GM21447 (cell line): ENCODE measurements around the gene ZGPAT.
A peak's percentile ranks its signal among the peaks of the same experiment; 100 is the strongest.
"Not testable (repeated sequence)": the region's sequence is repeated elsewhere in the genome, so short reads cannot be mapped to it uniquely, and the experiment has no call there.

Experiments used
- ATAC-seq: cut with Tn5 transposase; IDR thresholded peaks from one replicate; pipeline ENCODE4 v1.9.1; 2021; ENCODE audit not compliant: unreplicated experiment

Gene ZGPAT

DNA sequence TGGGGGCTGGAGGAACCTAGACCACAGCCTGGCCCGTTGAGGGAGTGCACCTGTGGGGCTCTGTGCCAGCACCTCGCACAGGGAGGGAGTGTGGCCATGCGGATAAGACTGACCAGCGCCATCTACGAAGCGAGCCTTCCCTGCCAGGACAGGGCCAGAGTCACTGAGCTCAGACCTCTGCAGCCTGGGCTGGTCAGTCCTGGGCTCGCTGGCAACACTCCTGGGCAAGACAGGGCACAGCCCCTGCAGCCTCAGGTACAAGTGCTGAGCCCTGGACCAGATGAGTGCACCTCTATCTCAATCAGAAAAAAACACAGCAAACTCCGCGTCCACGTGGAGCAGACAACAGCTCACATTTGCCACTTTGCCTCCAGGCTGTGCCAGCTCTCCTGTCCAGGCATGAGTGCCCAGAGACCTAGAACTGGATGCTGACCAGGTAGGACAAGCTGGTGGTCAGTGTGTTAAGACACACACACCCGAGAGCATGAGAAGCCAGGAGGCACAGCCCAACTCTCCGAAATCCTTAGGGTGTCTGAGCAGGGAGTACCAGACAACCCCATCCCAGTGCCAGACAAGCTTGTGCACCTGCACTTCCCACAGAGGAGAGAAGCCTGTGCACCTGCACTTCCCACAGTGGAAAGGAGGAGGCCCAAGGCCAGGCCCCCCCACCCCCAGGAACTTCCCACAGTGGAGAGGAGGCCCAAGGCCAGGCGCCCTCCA, 4.9 kb upstream of the ZGPAT start:
- ATAC-seq, result no peak

DNA sequence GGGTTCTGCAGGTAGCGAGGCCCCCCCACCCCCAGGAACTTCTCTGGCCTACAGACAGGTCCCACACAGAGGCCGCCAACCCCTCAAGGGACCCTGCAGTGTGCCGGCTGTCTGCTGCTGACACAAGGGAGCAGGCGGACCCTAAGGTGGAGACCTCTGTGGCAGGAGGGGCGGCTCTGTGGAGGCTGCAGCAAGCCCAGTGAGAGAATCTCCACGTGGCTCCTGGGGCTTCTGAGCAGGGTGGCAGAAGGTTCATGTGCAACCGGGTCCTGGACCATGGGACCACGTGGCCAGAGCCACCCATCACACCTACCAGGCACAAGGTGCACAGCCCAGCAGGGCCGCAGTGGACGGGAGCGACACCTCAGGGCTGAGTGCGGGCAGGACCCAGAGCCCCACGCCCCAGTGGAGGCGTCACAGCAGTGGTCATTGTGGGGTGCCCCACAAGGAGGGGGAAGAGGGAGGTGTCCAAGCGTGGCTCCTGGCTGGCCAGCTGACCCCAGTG, 4.3 kb upstream of the ZGPAT start:
- no peak for ATAC-seq

DNA sequence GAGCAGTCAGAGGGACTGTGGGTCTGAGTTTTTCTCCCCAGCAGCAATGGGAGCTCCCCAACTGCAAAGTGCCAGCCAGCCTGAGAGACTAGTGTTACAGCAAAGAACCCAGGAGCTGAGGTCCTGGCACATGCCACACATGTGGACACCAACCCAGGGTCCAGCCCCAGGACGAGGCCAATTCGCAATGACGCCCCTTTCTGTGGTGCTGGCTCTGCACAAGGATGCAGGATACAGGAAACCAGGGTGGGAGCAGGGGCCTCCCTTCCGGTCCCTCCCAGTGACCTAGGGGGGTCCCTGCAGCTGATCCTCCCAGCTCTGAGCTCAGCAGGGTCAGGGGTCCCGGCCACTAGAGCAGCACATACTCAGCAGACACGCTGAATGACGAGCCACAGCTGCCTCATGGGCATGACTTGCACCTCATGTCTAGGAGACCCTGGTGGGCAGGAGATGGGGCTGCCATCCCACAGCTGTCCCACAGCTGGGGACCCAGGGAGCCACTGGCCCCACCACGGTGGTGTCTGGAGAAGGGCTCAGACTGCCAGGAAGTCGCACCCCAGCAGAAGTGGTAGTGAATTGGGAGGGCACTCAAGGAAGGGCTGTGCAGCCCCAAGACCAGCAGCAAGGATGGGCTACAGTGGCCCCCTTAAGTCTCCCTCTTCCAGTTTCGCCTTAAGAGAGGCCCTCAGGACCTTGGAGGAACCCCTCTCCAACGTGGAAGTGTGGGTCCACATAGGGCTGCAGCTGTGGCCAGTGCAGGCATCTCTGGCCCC, 3.7 kb upstream of the ZGPAT start:
- ATAC-seq, result no peak

DNA sequence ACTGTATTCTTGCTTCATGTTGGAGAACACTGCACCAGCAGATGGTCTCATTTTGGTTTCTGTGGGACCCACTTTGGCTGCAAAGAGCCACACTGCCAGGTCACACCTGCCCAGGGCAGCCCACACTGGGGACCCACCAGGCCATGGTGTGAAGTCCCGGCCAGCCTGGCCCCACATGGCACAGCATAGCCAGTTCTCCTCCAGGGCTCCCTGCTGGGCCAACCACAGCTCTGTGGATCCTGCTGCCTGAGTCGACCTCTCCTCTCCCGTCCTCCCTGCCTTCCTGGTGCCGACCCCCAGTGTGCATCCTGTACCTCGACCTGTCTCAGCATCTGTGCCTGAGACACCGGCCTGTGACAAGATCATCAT, 3.1 kb upstream of the ZGPAT start:
- no peak for ATAC-seq

DNA sequence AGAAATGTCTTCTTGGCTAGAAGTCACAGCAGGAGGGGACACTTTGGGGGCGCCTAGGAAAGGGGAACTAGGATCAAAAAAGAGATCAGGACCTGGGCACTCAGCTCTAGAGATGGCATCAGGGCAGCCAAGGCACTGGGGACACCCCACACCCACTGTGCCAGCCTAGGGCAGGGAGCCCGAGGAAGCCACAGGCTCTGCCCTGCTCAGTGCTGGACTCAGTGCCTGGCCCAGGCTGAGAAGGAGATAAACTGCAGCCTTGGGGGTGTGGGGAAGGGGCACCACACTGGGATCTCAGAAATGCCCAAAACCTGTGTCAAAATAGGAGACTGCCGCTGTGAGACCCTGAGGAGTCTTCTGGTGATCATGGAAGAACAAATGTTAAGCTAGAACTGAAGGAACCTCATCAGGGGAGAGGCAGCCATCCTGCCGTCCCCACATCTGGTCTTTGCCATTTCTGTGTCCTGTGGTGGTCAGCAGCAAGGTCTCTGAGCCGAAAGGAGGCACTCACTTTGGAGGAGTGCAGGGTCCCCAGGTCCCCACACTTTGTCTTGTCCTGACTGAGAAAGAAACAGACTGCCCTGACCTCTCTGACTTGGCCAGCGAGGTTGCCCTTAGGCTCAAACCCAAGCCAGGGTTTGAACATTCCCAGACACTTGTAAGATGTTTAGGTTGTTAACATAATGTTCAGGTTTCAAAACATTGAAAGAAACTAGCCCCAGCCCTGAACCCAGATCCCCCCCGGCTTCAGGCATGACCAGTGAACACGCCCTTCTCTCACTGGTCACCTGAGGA, 2.4 kb upstream of the ZGPAT start:
- ATAC-seq, result no peak

DNA sequence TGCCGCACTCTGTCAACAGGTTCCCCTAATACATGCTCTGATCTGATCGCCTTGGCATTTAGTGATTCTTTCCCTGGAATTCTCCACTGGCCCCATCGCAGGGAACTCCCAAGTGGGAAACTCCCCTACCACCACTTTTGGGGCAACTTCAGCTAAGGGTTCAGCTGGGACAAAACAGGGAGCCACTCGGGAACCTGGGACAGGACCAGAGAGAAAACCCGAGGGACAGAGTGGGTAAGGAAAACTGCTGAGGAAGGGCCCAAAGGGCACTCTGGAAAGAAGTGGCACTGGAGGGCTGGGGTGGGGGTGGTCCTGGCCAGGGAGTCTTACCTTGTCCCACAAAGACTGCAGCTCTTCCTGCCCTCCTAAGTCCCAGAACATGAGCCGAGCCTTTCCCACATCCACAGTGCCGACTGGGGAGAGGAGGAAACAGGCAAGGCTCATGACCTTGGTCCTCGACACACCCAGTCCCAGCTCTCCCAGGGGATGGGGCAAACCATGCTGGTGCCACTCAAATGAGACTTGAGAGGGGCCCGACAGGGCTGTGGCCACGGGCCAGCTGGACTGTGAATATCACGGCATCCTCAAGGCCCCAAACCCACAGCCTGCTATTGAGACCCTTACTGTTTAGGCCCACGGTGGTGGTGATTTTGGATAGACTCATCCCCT, 1.7 kb upstream of the ZGPAT start:
- ATAC-seq, result no peak

DNA sequence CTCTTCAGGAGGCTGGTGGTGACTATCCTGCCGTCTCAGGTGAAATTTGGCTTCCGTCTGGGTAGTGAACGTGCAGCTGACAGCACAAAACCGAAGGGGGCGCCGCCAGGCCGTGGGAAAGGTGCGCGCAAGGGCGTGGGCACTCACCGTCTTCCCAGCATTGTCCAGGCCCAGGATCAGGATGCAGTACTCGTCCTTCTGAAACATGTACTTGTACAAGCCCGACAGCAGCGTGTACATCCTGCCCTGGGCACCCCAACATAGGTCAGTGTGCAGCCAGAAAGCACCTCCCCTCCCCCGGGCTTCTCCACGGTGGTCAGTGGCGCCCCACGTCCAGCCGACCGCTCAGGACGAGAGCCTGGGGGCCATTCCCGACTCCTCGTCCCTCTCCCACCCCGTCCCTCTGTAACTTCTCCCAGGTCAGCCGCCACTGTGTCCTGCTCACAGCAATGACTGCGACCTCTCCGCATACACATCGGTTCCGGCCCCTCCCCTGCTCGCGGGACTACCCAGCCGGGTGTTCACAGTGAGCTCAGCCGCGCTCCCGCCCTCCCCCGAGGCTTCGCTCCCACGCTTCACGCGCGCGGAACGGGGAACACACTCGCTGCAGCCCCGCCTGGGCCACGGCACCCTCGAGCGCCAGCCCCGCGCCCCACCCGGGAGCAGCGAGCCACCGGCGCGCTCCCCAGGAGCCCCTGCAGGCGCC, 834 bp upstream of the ZGPAT start:
- peak; percentile 34 for ATAC-seq

DNA sequence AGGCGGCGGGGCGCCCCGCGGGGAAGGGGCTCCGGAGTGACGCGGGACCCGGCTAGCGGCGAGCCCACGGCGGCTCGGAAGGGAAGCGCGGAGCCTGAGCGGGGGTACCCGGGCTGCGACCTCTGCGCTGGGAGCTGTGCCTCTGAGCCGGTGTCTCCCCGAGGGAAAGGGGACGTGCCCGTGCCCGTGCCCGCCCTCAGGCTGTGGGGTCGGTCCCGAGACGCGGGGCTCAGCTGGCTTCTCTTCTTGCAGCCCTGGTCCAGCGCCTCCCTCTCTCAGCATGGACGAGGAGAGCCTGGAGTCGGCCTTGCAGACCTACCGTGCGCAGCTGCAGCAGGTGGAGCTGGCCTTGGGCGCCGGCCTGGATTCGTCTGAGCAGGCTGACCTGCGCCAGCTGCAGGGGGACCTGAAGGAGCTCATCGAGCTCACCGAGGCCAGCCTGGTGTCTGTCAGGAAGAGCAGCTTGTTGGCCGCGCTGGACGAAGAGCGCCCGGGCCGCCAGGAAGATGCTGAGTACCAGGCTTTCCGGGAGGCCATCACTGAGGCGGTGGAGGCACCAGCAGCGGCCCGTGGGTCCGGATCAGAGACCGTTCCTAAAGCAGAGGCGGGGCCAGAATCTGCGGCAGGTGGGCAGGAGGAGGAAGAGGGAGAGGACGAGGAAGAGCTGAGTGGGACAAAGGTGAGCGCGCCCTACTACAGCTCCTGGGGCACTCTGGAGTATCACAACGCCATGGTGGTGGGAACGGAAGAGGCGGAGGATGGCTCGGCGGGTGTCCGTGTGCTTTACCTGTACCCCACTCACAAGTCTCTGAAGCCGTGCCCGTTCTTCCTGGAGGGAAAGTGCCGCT, 686 bp downstream of the ZGPAT start:
- no peak for ATAC-seq

DNA sequence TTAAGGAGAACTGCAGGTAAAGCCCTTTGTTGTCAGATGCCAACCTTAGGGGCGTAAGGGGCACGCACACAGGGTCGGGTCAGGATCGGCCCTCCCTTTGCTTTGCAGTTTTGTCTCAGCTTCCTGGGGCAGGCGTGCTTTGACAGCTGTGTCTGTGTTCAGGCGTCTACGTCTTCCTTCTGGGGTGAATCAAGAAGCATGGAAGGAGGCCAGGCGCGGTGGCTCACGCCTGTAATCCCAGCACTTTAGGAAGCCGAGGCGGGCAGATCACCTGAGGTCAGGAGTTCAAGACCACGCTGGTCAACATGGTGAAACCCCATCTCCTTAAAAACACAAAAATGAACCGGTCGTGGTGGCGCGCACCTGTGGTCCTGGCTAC, 1.3 kb downstream of the ZGPAT start:
- no peak for ATAC-seq

DNA sequence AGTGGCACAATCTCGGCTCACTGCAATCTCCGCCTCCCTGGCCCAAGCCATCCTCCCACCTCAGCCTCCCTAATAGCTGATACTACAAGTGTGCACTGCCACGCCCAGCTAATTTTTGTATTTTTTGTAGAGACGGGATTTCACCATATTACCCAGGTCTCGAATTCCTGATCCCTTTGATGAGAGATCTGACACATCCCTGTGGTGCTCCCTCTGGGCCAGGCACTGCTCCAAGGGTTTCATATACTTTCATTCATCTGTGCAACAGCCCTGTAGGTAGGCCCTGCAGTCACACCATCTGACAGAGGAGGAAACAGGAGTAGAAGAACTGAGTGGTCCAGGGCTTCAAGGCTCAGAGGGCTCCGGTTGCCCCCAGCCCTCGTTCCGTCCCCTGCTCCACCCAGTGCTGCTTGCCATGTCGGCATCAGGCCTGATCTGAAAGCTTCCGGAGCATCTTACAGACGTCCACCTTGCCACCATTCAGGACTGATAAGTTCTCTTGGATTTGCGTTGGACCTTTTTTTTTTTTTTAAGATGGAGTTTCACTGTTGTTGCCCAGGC, 3.3 kb downstream of the ZGPAT start:
- ATAC-seq, result no peak

DNA sequence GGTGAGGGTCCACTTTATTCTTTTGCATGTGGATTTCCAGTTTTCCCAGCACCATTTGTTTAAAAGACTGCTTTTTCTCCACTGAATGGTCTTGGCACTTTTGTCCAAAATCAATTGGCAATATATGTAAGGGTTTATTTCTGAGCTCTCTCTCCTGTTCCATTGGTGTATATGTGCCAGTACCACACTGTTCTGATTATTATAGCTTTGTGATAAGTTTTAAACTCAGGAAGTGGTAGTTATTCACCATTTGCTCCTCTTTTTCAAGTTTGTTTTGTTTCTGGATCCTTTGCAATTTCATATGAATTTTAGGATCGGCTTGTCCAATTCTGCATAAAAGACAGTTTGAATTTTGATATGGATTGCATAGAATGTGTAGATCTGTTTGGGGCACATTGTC, 4.4 kb downstream of the ZGPAT start:
- no peak for ATAC-seq

DNA sequence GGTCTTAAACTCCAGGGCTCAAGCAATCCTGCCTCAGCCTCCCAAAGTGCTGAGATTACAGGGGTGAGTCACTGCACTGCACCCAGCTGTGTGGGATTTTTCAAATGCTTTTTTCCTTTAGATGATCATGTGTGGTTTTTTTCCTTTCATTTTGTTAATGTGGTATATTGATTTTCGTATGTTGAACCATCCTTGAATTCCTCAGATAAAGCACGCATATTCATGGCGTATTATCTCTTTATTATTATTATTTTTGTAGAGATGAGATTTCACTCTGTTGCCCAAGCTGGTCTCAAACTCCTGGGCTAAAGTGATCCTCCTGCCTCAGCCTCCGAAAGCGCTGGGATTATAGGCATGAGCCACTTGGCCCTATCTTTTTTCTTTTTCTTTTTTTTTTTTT, 7.0 kb downstream of the ZGPAT start:
- ATAC-seq, result no peak

DNA sequence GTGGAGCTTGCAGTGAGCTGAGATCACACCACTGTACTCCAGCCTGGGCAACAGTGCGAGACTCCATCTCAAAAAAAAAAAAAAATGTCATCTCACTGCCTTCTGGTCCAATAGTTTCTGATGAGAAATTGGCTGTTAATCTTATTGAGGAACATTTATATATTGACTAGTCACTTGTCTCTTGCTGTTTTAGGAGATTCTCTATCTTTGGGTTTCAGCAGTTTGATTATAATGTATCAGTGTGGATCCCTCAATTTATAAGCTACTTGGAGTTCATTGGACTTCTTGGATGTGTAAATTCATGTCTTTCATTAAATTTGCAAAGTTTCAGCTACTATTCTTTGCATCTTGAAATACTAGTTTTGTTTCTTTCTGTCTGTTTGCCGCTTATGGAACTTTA, 11.2 kb downstream of the ZGPAT start:
- ATAC-seq, result no peak

DNA sequence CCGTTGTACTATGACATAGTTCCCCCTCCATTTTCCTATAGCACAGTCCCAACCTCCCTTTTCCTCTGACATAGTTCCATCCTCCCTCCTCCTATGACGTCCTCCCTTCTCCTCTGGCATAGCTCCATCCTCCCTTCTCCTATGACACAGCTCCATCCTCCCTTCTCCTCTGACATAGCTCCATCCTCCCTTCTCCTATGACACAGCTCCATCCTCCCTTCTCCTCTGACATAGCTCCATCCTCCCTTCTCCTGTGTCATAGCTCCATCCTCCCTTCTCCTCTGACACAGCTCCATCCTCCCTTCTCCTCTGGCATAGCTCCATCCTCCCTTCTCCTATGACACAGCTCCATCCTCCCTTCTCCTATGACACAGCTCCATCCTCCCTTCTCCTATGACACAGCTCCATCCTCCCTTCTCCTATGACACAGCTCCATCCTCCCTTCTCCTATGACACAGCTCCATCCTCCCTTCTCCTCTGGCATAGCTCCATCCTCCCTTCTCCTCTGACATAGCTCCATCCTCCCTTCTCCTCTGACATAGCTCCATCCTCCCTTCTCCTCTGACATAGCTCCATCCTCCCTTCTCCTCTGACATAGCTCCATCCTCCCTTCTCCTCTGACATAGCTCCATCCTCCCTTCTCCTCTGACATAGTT, 15.3 kb downstream of the ZGPAT start:
- ATAC-seq, result not testable (repeated sequence)

DNA sequence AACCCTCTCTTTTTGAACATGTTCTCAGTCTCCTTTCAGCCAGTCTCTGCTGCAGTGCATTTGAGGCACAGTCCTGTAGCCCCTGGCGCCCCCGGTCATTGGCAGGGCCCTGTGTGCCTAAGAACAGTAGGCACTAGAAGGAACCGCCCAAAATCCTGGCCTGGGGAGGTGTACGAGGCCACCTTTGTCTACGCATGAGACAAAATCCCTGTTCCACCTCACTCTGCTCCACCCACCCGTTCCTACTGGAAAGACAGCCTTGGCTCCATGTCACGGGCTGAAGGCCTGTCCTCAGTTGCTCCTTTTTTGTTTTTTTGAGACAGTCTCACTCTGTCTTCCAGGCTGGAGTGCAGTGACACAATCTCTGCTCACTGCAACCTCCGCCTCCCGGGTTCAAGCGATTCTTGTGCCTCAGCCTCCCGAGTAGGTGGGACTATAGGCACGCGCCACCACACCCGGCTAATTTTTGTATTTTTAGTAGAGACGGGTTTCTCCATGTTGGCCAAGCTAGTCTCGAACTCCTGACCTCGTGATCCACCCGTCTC, 22.4 kb downstream of the ZGPAT start:
- not testable (repeated sequence) for ATAC-seq

DNA sequence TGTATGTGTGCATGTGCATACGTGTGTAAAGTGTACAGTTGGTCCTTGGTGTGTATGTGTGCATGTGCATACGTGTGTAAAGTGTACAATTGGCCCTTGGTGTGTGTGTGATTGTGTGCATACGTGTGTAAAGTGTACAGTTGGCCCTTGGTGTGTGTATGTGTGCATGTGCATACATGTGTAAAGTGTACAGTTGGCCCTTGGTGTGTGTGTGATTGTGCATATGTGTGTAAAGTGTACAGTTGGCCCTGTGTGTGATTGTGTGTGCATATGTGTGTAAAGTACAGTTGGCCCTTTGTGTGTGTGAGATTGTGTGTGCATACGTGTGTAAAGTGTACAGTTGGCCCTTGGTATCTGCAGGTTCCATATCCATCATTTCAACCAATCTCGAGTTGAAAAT, 23.6 kb downstream of the ZGPAT start:
- ATAC-seq, result no peak

DNA sequence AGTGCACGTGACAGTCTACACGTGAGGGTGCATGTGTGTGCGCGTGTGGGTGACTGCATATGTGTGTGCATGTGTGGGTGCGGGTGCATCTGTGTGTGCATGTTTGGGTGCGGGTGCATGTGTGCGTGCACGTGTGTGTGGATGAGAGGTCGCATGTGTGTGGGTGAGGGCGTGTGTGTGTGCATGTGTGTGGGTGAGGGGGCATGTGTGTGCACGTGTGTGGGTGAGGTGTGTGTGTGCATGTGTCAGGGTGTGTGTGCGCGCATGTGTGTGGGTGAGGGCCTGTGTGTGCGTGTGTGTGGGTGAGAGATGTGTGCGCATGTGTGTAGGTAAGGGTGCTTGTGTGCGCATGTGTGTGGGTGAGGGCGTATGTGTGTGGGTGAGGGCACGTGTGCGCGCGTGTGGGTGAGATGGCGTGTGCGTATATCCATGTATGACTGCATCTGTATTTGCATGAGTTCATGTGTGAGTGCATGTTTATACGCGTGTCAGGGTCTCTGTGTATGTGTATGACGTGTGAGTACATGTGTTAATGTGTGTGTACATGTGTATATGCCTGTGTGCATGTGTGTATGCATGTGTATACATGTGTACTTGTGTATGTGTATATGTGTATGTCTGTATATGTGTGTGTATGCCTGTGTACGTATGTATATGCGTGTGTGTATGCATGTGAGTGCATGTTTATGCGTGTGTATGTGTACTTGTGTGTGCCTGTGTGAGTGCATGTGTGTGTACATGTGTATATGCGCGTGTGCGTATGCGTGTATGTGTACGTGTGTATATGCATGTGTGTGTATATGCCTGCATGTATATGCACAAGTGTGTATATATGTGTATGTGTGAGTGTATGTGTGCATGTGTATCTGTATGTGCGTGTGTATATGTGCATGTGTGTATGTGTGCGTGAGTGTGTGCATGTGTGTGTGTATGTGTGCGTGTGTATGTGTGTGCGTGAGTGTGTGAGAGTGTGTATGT, 24.6 kb downstream of the ZGPAT start:
- no peak for ATAC-seq
